T-helper 2 cell treated with Interferon-gamma antibody and Interleukin-4, amounts not matched to agents 5 μg/mL and 100 μg/mL, for 36 hours (primary cell): Measurements from ENCODE around the gene MED12L.

Experiments
- DNase-seq: peaks from one replicate; pipeline ENCODE4 v3.0.0; 2021; ENCODE audit warnings: low spot score
- H3K27ac Mint-ChIP-seq: one replicate; pipeline ENCODE4 v1.8.0; 2021; ENCODE audit warnings: mild to moderate bottlenecking, mixed read lengths
- H3K27me3 Mint-ChIP-seq: one replicate; pipeline ENCODE4 v1.8.0; 2021; ENCODE audit warnings: low read depth, mixed read lengths
- H3K36me3 Mint-ChIP-seq: one replicate; pipeline ENCODE4 v1.8.0; 2021; ENCODE audit warnings: low read depth, mixed read lengths
- H3K4me1 Mint-ChIP-seq: one replicate; pipeline ENCODE4 v1.8.0; 2021; ENCODE audit warnings: low read depth, mixed read lengths
- H3K4me3 Mint-ChIP-seq: one replicate; pipeline ENCODE4 v1.8.0; 2022; ENCODE audit warnings: mild to moderate bottlenecking, moderate library complexity, mixed read lengths
- H3K9me3 Mint-ChIP-seq: one replicate; pipeline ENCODE4 v1.8.0; 2021; ENCODE audit warnings: mixed read lengths

MED12L gene

GRCh38 chr3:151101270-151101969 lies 16.0 kb downstream of the MED12L start:
- no peaks in the 10 kb centered on the region for H3K9me3 Mint-ChIP-seq
- H3K27ac Mint-ChIP-seq, result no peak overlapping the region
- H3K4me1 Mint-ChIP-seq, result no peaks in the 10 kb centered on the region
- no peaks in the 10 kb centered on the region for H3K36me3 Mint-ChIP-seq
- no peak overlapping the region for H3K4me3 Mint-ChIP-seq
- DNase-seq, result no peak
- peaks cover 28% of the 10 kb centered on the region for H3K27me3 Mint-ChIP-seq

GRCh38 chr3:151106311-151106710 lies 20.8 kb downstream of the MED12L start:
- no peak for DNase-seq
- Mint-ChIP-seq H3K27ac (no peak overlapping the region), H3K27me3 (peaks cover 11% of the 10 kb centered on the region), H3K9me3 (no peaks in the 10 kb centered on the region), H3K36me3 (no peaks in the 10 kb centered on the region), H3K4me1 (no peaks in the 10 kb centered on the region), H3K4me3 (no peak overlapping the region)

- Mint-ChIP-seq H3K27ac (no peak overlapping the region), H3K27me3 (peaks cover 6% of the 10 kb centered on the region), H3K36me3 (no peaks in the 10 kb centered on the region), H3K4me1 (no peaks in the 10 kb centered on the region), H3K9me3 (no peaks in the 10 kb centered on the region), H3K4me3 (no peak overlapping the region)
- no peak for DNase-seq
Observed at GRCh38 chr3:151107177-151107576, 21.7 kb downstream of the MED12L start.

GRCh38 chr3:151107701-151108100 lies 22.2 kb downstream of the MED12L start:
- no peak for DNase-seq
- no peaks in the 10 kb centered on the region for H3K9me3 Mint-ChIP-seq
- peaks cover 2% of the 10 kb centered on the region for H3K27me3 Mint-ChIP-seq
- no peak overlapping the region for H3K4me3 Mint-ChIP-seq
- no peaks in the 10 kb centered on the region for H3K36me3 Mint-ChIP-seq
- no peak overlapping the region for H3K27ac Mint-ChIP-seq
- no peaks in the 10 kb centered on the region for H3K4me1 Mint-ChIP-seq

GRCh38 chr3:151109286-151109800 lies 23.9 kb downstream of the MED12L start:
- no peak for DNase-seq
- no peaks in the 10 kb centered on the region for H3K9me3 Mint-ChIP-seq
- H3K4me1 Mint-ChIP-seq, result no peaks in the 10 kb centered on the region
- H3K4me3 Mint-ChIP-seq, result no peak overlapping the region
- no peak overlapping the region for H3K27ac Mint-ChIP-seq
- H3K36me3 Mint-ChIP-seq, result no peaks in the 10 kb centered on the region
- peaks cover 5% of the 10 kb centered on the region for H3K27me3 Mint-ChIP-seq

GRCh38 chr3:151112731-151113130 lies 27.3 kb downstream of the MED12L start:
- Mint-ChIP-seq H3K9me3 (no peaks in the 10 kb centered on the region), H3K4me1 (no peaks in the 10 kb centered on the region), H3K27ac (no peak overlapping the region), H3K27me3 (peaks cover 11% of the 10 kb centered on the region), H3K4me3 (no peak overlapping the region), H3K36me3 (no peaks in the 10 kb centered on the region)
- no peak for DNase-seq

GRCh38 chr3:151113343-151113742 lies 27.9 kb downstream of the MED12L start:
- Mint-ChIP-seq H3K36me3 (no peaks in the 10 kb centered on the region), H3K9me3 (no peaks in the 10 kb centered on the region), H3K27me3 (peaks cover 11% of the 10 kb centered on the region), H3K27ac (no peak overlapping the region), H3K4me3 (no peak overlapping the region), H3K4me1 (no peaks in the 10 kb centered on the region)
- DNase-seq, result no peak

- Mint-ChIP-seq H3K4me1 (no peaks in the 10 kb centered on the region), H3K36me3 (no peaks in the 10 kb centered on the region), H3K4me3 (no peak overlapping the region), H3K27me3 (peaks cover 12% of the 10 kb centered on the region), H3K9me3 (no peaks in the 10 kb centered on the region), H3K27ac (no peak overlapping the region)
- DNase-seq, result no peak
Observed at GRCh38 chr3:151117047-151117446, 31.6 kb downstream of the MED12L start.

- Mint-ChIP-seq H3K4me3 (no peak overlapping the region), H3K36me3 (no peaks in the 10 kb centered on the region), H3K27ac (no peak overlapping the region), H3K9me3 (no peaks in the 10 kb centered on the region), H3K4me1 (no peaks in the 10 kb centered on the region), H3K27me3 (peaks cover 7% of the 10 kb centered on the region)
- DNase-seq, result no peak
Observed at GRCh38 chr3:151119188-151119587, 33.7 kb downstream of the MED12L start.

GRCh38 chr3:151120409-151120808 lies 34.9 kb downstream of the MED12L start:
- Mint-ChIP-seq H3K4me1 (peaks cover 2% of the 10 kb centered on the region), H3K27me3 (peaks cover 1% of the 10 kb centered on the region), H3K36me3 (no peaks in the 10 kb centered on the region)

GRCh38 chr3:151121016-151121415 lies 35.6 kb downstream of the MED12L start:
- H3K9me3 Mint-ChIP-seq, result no peaks in the 10 kb centered on the region
- no peaks in the 10 kb centered on the region for H3K36me3 Mint-ChIP-seq
- H3K27me3 Mint-ChIP-seq, result peaks cover 1% of the 10 kb centered on the region
- H3K27ac Mint-ChIP-seq, result no peak overlapping the region
- peaks cover 2% of the 10 kb centered on the region for H3K4me1 Mint-ChIP-seq
- H3K4me3 Mint-ChIP-seq, result no peak overlapping the region
- DNase-seq, result no peak

More at GRCh38 chr3:151120409-151120808, 34.9 kb downstream of the MED12L start:
- Mint-ChIP-seq H3K9me3 (no peaks in the 10 kb centered on the region), H3K4me3 (no peak overlapping the region), H3K27ac (no peak overlapping the region)
- DNase-seq, result no peak

- no peaks in the 10 kb centered on the region for H3K9me3 Mint-ChIP-seq
- DNase-seq, result no peak
- H3K4me3 Mint-ChIP-seq, result no peak overlapping the region
- H3K36me3 Mint-ChIP-seq, result no peaks in the 10 kb centered on the region
- peaks cover 2% of the 10 kb centered on the region for H3K4me1 Mint-ChIP-seq
- H3K27me3 Mint-ChIP-seq, result peaks cover 1% of the 10 kb centered on the region
- no peak overlapping the region for H3K27ac Mint-ChIP-seq
Observed at GRCh38 chr3:151123827-151124226, 38.4 kb downstream of the MED12L start.

GRCh38 chr3:151124476-151124875 lies 39.0 kb downstream of the MED12L start:
- Mint-ChIP-seq H3K4me1 (peaks cover 2% of the 10 kb centered on the region), H3K9me3 (no peaks in the 10 kb centered on the region), H3K4me3 (no peak overlapping the region), H3K27me3 (peaks cover 1% of the 10 kb centered on the region), H3K36me3 (no peaks in the 10 kb centered on the region), H3K27ac (no peak overlapping the region)
- no peak for DNase-seq

GRCh38 chr3:151130428-151130827 lies 45.0 kb downstream of the MED12L start:
- no peak overlapping the region for H3K4me3 Mint-ChIP-seq

GRCh38 chr3:151133175-151133574 lies 47.7 kb downstream of the MED12L start:
- Mint-ChIP-seq H3K27me3 (no peaks in the 10 kb centered on the region), H3K4me3 (no peak overlapping the region), H3K9me3 (no peaks in the 10 kb centered on the region), H3K4me1 (peaks cover 31% of the 10 kb centered on the region), H3K27ac (no peak overlapping the region), H3K36me3 (no peaks in the 10 kb centered on the region)
- no peak for DNase-seq

More at GRCh38 chr3:151130428-151130827, 45.0 kb downstream of the MED12L start:
- H3K4me1 Mint-ChIP-seq, result peaks cover 16% of the 10 kb centered on the region
- no peaks in the 10 kb centered on the region for H3K9me3 Mint-ChIP-seq
- H3K27ac Mint-ChIP-seq, result no peak overlapping the region
- no peaks in the 10 kb centered on the region for H3K27me3 Mint-ChIP-seq
- no peak for DNase-seq
- H3K36me3 Mint-ChIP-seq, result no peaks in the 10 kb centered on the region
